Thoracic aorta (tissue), 2 donors: Measurements from ENCODE around the gene HOXA4. TPM values are rescaled to one million over a fixed set of nuclear protein-coding genes. Genes with fewer than 3 reads are reported as not detected.
A peak's percentile ranks its signal among the peaks of the same experiment; 100 is the strongest.

Source experiments
- ATAC-seq: fragments of 150-250 bp; one replicate; pipeline ENCODE4 v1.8.0; 2017; ENCODE audit warnings: low read depth; ENCODE audit not compliant: insufficient number of reproducible peaks, low FRiP score
- DNase-seq: peaks from one replicate; pipeline ENCODE4 v3.0.0-alpha.2; 2020; ENCODE audit warnings: low spot score
- H3K27ac ChIP-seq, 2 donors: fragments of 200-600 bp; sonication (generic); 1 replicate in 1 of 2; 2 replicates in 1 of 2; pipeline ENCODE4 v1.5.1; 2016; ENCODE audit warnings: mild to moderate bottlenecking in 2 of 2, moderate library complexity in 2 of 2
- H3K27me3 ChIP-seq: fragments of 200-600 bp; sonication (generic); replicated peaks from 2 replicates; pipeline ENCODE4 v1.6.0; 2016; ENCODE audit warnings: mild to moderate bottlenecking; ENCODE audit not compliant: insufficient read depth
- H3K36me3 ChIP-seq: fragments of 200-600 bp; sonication (generic); one replicate; pipeline ENCODE4 v1.5.1; 2016
- H3K4me1 ChIP-seq, 2 donors: fragments of 200-600 bp; sonication (generic); 1 replicate in 1 of 2; 2 replicates in 1 of 2; pipeline versions ENCODE4 v1.5.1 to v1.6.0; 2016; ENCODE audit warnings: low read depth in 2 of 2, mild to moderate bottlenecking in 1 of 2; ENCODE audit not compliant: control insufficient read depth in 1 of 2
- H3K4me3 ChIP-seq: fragments of 200-600 bp; sonication (generic); 2 replicates; pipeline ENCODE4 v1.5.1; 2016; ENCODE audit warnings: mild to moderate bottlenecking
- H3K9me3 ChIP-seq: fragments of 200-600 bp; sonication (generic); 2 replicates; pipeline ENCODE4 v1.5.1; 2016
- CTCF ChIP-seq: fragments of 200-600 bp; sonication (generic); IDR thresholded peaks from one replicate; pipeline ENCODE4 v1.5.1; 2019; ENCODE audit warnings: antibody characterized with exemption
- total RNA-seq, 2 donors: library from RNA; depleted of rRNA; stranded (reverse); fragments of >200 nt; gene quantifications; one replicate each; pipeline versions ENCODE4 v1.1.0 to v1.2.3, GENCODE V29; 2016

Gene HOXA4
- total RNA-seq, 2 donors from 2014 or later = 3.7 to 6.1 TPM

GRCh38 chr7:27165089-27165995 is 34.8 kb upstream of the HOXA4 start, which contains the start of gene HOXA9:
TSS of gene HOXA9 (minus strand) at chr7:27165537. CDS start at chr7:27165457, 80 bp downstream.
- peaks cover 9% of the 10 kb centered on the region for H3K27me3 ChIP-seq
- no peak for ATAC-seq
- no peak for TF ChIP-seq CTCF
- peak within 1 kb of the TSS in 1 of 2 donors; percentile 26 for H3K27ac ChIP-seq
- no peaks in the 10 kb centered on the region for H3K9me3 ChIP-seq
- no peak for DNase-seq
- peak within 1 kb of the TSS; percentile 62 for H3K4me3 ChIP-seq
- H3K4me1 ChIP-seq = peaks cover 8 to 26% of the 10 kb centered on the region in 2 donors
- H3K36me3 ChIP-seq = no peaks in the 10 kb centered on the region

- Histone ChIP-seq H3K4me1 (peaks cover 10 to 28% of the 10 kb centered on the region in 2 donors), H3K9me3 (no peaks in the 10 kb centered on the region), H3K27ac (no peak overlapping the region), H3K27me3 (peaks cover 9% of the 10 kb centered on the region), H3K4me3 (peak overlapping the region; percentile 62), H3K36me3 (no peaks in the 10 kb centered on the region)
- no peak for TF ChIP-seq CTCF
- DNase-seq (no peak), ATAC-seq (no peak)
Measured at GRCh38 chr7:27164367-27165088, 34.0 kb upstream of the HOXA4 start.

GRCh38 chr7:27164045-27164366 is 33.4 kb upstream of the HOXA4 start:
- no peaks in the 10 kb centered on the region for H3K36me3 ChIP-seq
- H3K4me1 ChIP-seq = peaks cover 10 to 28% of the 10 kb centered on the region in 2 donors
- peaks cover 9% of the 10 kb centered on the region for H3K27me3 ChIP-seq
- no peaks in the 10 kb centered on the region for H3K9me3 ChIP-seq
- ATAC-seq = no peak
- TF ChIP-seq CTCF = no peak
- peak overlapping the region; percentile 62 for H3K4me3 ChIP-seq
- no peak for DNase-seq
- H3K27ac ChIP-seq = no peak overlapping the region

GRCh38 chr7:27163288-27164044 is 32.9 kb upstream of the HOXA4 start:
- peaks cover 9% of the 10 kb centered on the region for H3K27me3 ChIP-seq
- no peak overlapping the region for H3K4me3 ChIP-seq
- DNase-seq = no peak
- H3K9me3 ChIP-seq = no peaks in the 10 kb centered on the region
- H3K4me1 ChIP-seq = peaks cover 10 to 28% of the 10 kb centered on the region in 2 donors
- no peaks in the 10 kb centered on the region for H3K36me3 ChIP-seq
- H3K27ac ChIP-seq = no peak overlapping the region
- no peak for ATAC-seq
- TF ChIP-seq CTCF = no peak
